Mammary epithelial cell (primary cell): ENCODE measurements around the gene ADGRE3.

Source experiments
- CTCF ChIP-seq, 2 donors: IDR thresholded peaks in 1 of 2; conservative IDR thresholded peaks in 1 of 2; 2 replicates each; pipeline ENCODE4 v1.5.1; 2011 to 2012; ENCODE audit warnings: inconsistent platforms in 2 of 2, low read length in 2 of 2, mild to moderate bottlenecking in 2 of 2, control low read depth in 1 of 2, low read depth in 1 of 2; ENCODE audit not compliant: insufficient read depth in 1 of 2; ENCODE audit errors: extremely low read depth in 1 of 2
- EZH2 ChIP-seq: IDR thresholded peaks from 2 replicates; pipeline ENCODE4 v1.6.1; 2012; ENCODE audit warnings: low read length, inconsistent platforms, borderline replicate concordance

GRCh38 chr19:14599548-14600147, 75.0 kb downstream of the ADGRE3 start:
- no peak for TF ChIP-seq CTCF (conservative IDR thresholded peaks at IDR 0.05 in 1 of 2, IDR thresholded peaks at IDR 0.05 in 1 of 2; ENCODE audit: extremely low read depth in 1 of 2, insufficient read depth in 1 of 2, low read depth in 1 of 2, low read length in 2 of 2)
- no peak for TF ChIP-seq EZH2
